IMR-90 (cell line): Measurements from ENCODE around the gene ATOH8. TPM values are rescaled to one million over a fixed set of nuclear protein-coding genes. Genes with fewer than 3 reads are reported as not detected.
"Not testable (repeated sequence)": the region's sequence is repeated elsewhere in the genome, so short reads cannot be mapped to it uniquely, and the experiment has no call there.

ENCODE experiments used
- ATAC-seq: fragments of 200-7000 bp; cut with Tn5 transposase; 2 replicates; pipeline ENCODE4 v1.9.1; 2020; ENCODE audit warnings: low read depth, mild to moderate bottlenecking, moderate library complexity
- BruUV-seq: library from RNA; stranded (reverse); fragments of 400-500 nt; replicated peaks from 2 replicates; lab custom pipeline; 2021; lab: Mats Ljungman, UMichigan
- CTCF ChIA-PET: fragments of 300-600 bp; formaldehyde crosslinking; extraction: SDS; loops from one replicate; lab custom pipeline; 2021; ENCODE audit warnings: antibody characterized with exemption; lab: Yijun Ruan, JAX
- POLR2A ChIA-PET: fragments of 300-600 bp; sonication (Branson Sonifier 250); formaldehyde crosslinking; loops from one replicate; lab custom pipeline; 2022; ENCODE audit warnings: antibody characterized with exemption; ENCODE audit not compliant: unreplicated experiment; lab: Charles Lee
- DNase-seq: peaks from one replicate; pipeline ENCODE4 v3.0.0; 2013
- H2AFZ ChIP-seq: replicated peaks from 2 replicates; pipeline ENCODE3; 2013; ENCODE audit warnings: low read length, mild to moderate bottlenecking; ENCODE audit not compliant: poor library complexity
- H2AK5ac ChIP-seq: 2 replicates; pipeline ENCODE4 v1.6.1; 2013; ENCODE audit warnings: low read depth, low read length, inconsistent platforms
- H2AK9ac ChIP-seq: replicated peaks from 2 replicates; pipeline ENCODE3; 2013; ENCODE audit warnings: mild to moderate bottlenecking, low read depth, low read length, moderate library complexity; ENCODE audit not compliant: poor library complexity
- H2BK120ac ChIP-seq: 2 replicates; pipeline ENCODE4 v1.6.1; 2013; ENCODE audit warnings: low read depth, low read length, inconsistent platforms
- H2BK15ac ChIP-seq: 3 replicates; pipeline ENCODE4 v1.6.1; 2013; ENCODE audit warnings: low read depth, low read length, inconsistent platforms
- H2BK20ac ChIP-seq: 2 replicates; pipeline ENCODE4 v1.6.1; 2013; ENCODE audit warnings: low read depth, mild to moderate bottlenecking, inconsistent platforms, low read length, moderate library complexity
- H2BK5ac ChIP-seq: 2 replicates; pipeline ENCODE4 v1.6.1; 2013; ENCODE audit warnings: mild to moderate bottlenecking, low read depth, low read length, inconsistent platforms; ENCODE audit not compliant: poor library complexity, severe bottlenecking
- H3K14ac ChIP-seq: replicated peaks from 2 replicates; pipeline ENCODE4 v1.6.1; 2013; ENCODE audit warnings: low read depth, low read length, inconsistent platforms
- H3K18ac ChIP-seq: 2 replicates; pipeline ENCODE4 v1.6.1; 2013; ENCODE audit warnings: low read depth, low read length, control low read depth
- H3K23ac ChIP-seq: 2 replicates; pipeline ENCODE4 v1.6.1; 2013; ENCODE audit warnings: low read depth, low read length, inconsistent platforms
- H3K27ac ChIP-seq: 2 replicates; pipeline ENCODE4 v1.5.1; 2013; ENCODE audit warnings: mild to moderate bottlenecking, control low read depth, low read length; ENCODE audit not compliant: insufficient read depth
- H3K27me3 ChIP-seq: 2 replicates; pipeline ENCODE4 v1.6.1; 2013; ENCODE audit warnings: low read length; ENCODE audit not compliant: control insufficient read depth, insufficient read depth
- H3K36me3 ChIP-seq: 2 replicates; pipeline ENCODE4 v1.6.1; 2013; ENCODE audit warnings: low read length, mixed read lengths; ENCODE audit not compliant: control insufficient read depth, insufficient read depth
- H3K4ac ChIP-seq: 2 replicates; pipeline ENCODE4 v1.6.1; 2013; ENCODE audit warnings: low read depth, low read length, inconsistent platforms
- H3K4me1 ChIP-seq: 2 replicates; pipeline ENCODE4 v1.6.1; 2013; ENCODE audit warnings: low read length, mixed read lengths; ENCODE audit not compliant: control insufficient read depth, insufficient read depth
- H3K4me2 ChIP-seq: 2 replicates; pipeline ENCODE4 v1.6.1; 2013; ENCODE audit warnings: low read depth, mild to moderate bottlenecking, control low read depth, low read length, moderate library complexity
- H3K4me3 ChIP-seq: 2 replicates; pipeline ENCODE4 v1.5.1; 2013; ENCODE audit warnings: low read depth, mild to moderate bottlenecking, control low read depth, low read length, moderate library complexity; ENCODE audit not compliant: insufficient read depth
- H3K56ac ChIP-seq: 2 replicates; pipeline ENCODE4 v1.6.1; 2013; ENCODE audit warnings: low read length, inconsistent platforms; ENCODE audit not compliant: insufficient read depth; ENCODE audit errors: extremely low read depth
- H3K79me1 ChIP-seq, 2 experiments: 2 replicates each; pipeline ENCODE4 v1.6.1; 2013; ENCODE audit warnings: low read length in 2 of 2, inconsistent platforms in 1 of 2, low read depth in 1 of 2
- H3K9ac ChIP-seq: 2 replicates; pipeline ENCODE4 v1.6.1; 2013; ENCODE audit warnings: low read depth, low read length, control low read depth
- H3K9me1 ChIP-seq: 2 replicates; pipeline ENCODE4 v1.6.1; 2013; ENCODE audit warnings: low read length, inconsistent platforms; ENCODE audit not compliant: insufficient read depth
- H3K9me3 ChIP-seq: 2 replicates; pipeline ENCODE4 v1.6.1; 2013; ENCODE audit warnings: low read length; ENCODE audit not compliant: control insufficient read depth, insufficient read depth
- H4K20me1 ChIP-seq: 2 replicates; pipeline ENCODE4 v1.6.1; 2013; ENCODE audit warnings: low read length, inconsistent platforms; ENCODE audit not compliant: insufficient read depth
- H4K5ac ChIP-seq: 2 replicates; pipeline ENCODE4 v1.6.1; 2013; ENCODE audit warnings: mild to moderate bottlenecking, low read depth, low read length, control low read depth
- H4K8ac ChIP-seq, 2 experiments: 2 replicates each; pipeline ENCODE4 v1.6.1; 2013; ENCODE audit warnings: low read depth in 2 of 2, low read length in 2 of 2, control low read depth in 1 of 2, inconsistent platforms in 1 of 2
- H4K91ac ChIP-seq: 2 replicates; pipeline ENCODE4 v1.6.1; 2013; ENCODE audit warnings: low read depth, low read length, inconsistent platforms; ENCODE audit not compliant: insufficient read depth
- WGBS, 2 experiments: methylation state at CpG; one replicate each; pipeline versions ENCODE4 v1.1.5 to v1.1.7; 2013; ENCODE audit warnings: missing lambda C conversion rate in 2 of 2; ENCODE audit not compliant: insufficient read length in 1 of 2; ENCODE audit errors: extremely low coverage in 2 of 2; 5-methylcytosine and 5-hydroxymethylcytosine counted together
- dilution Hi-C: fragments of 300-500 bp; cut with HindIII; formaldehyde crosslinking; loops from one replicate; pipeline ENCODE4 v1.14.3; 2018; ENCODE audit warnings: low sequenced_read_pairs; ENCODE audit not compliant: unreplicated experiment
- in situ Hi-C: fragments of 300-500 bp; cut with MboI; formaldehyde crosslinking; loops from 3 replicates; pipeline ENCODE4 v1.14.3; 2019; ENCODE audit warnings: low sequenced_read_pairs, inconsistent platforms, mixed read lengths
- intact Hi-C: fragments of 100-400 bp; cut with micrococcal nuclease; formaldehyde crosslinking; loops from 2 replicates; pipeline ENCODE4 v1.10.0; 2022
- polyA plus RNA-seq, 3 experiments: library from polyadenylated mRNA; depleted of rRNA; stranded (reverse); fragments of >200 nt; gene quantifications; 2 replicates each; pipeline ENCODE4 v1.2.3, GENCODE V29; 2012; ENCODE audit warnings: low replicate concordance in 1 of 3
- total RNA-seq: library from RNA; depleted of rRNA; stranded (reverse); fragments of >200 nt; gene quantifications from 2 replicates; pipeline ENCODE4 v1.2.3, GENCODE V29; 2012

ATOH8 gene
- total and polyA plus RNA-seq, 2 of the 4 experiments (the other 2 are of a cell fraction) = 7.9 to 9.0 TPM

DNA sequence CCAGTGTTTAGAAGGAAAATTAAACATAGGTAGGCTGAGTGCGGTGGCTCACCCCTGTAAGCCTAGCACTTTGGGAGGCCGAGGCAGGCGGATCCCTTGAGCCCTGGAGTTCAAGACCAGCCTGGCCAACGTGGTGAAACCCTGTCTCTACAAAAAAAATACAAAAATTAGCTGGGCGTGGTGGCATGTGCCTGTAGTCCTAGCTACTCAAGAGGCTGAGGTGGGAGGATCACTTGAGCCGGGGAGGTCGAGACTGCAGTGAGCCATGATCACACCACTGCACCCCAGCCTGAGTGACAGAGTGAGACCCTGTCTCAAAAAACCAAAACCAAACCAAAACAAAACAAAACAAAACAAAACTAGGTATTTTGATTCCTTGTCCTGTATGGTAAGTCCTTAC, 39.4 kb upstream of the ATOH8 start:
- H2AK5ac ChIP-seq, H4K8ac ChIP-seq, H3K4ac ChIP-seq, POLR2A ChIA-PET, H3K4me2 ChIP-seq, H3K9me1 ChIP-seq, in situ Hi-C loops, H3K9ac ChIP-seq, H2BK120ac ChIP-seq, DNase-seq, H3K79me1 ChIP-seq, H2BK5ac ChIP-seq, H3K14ac ChIP-seq, H3K56ac ChIP-seq, H3K4me3 ChIP-seq, H3K4me1 ChIP-seq, H2BK15ac ChIP-seq, H2BK20ac ChIP-seq, H3K9me3 ChIP-seq, H4K5ac ChIP-seq, H2AK9ac ChIP-seq, CTCF ChIA-PET, H3K27ac ChIP-seq, H3K23ac ChIP-seq, H4K91ac ChIP-seq, H4K20me1 ChIP-seq, H3K18ac ChIP-seq, H2AFZ ChIP-seq, dilution Hi-C loops, BruUV-seq, intact Hi-C loops, H3K36me3 ChIP-seq, ATAC-seq: not testable (repeated sequence)
- WGBS, 2 experiments = no CpG with 5 or more reads among the region's 7 CpGs
- H3K27me3 ChIP-seq = peaks cover 11% of the 10 kb centered on the region
